Smooth muscle cell (in vitro differentiated cells): Measurements from ENCODE around the gene NADK2. TPM values are rescaled to one million over a fixed set of nuclear protein-coding genes. Genes with fewer than 3 reads are reported as not detected.

Experiments
- DNase-seq: peaks from one replicate; lab custom pipeline; 2025; ENCODE audit not compliant: unreplicated experiment; lab: John Stamatoyannopoulos, UW
- H2AFZ ChIP-seq: fragments of 200-600 bp; sonication (generic); 2 replicates; pipeline ENCODE4 v1.6.0; 2016; ENCODE audit warnings: antibody characterized with exemption, low read depth, mild to moderate bottlenecking
- H3F3A ChIP-seq: fragments of 200-600 bp; sonication (generic); 2 replicates; pipeline ENCODE4 v1.6.0; 2017; ENCODE audit warnings: antibody characterized with exemption, low read depth
- H3K27ac ChIP-seq: fragments of 200-600 bp; sonication (generic); 2 replicates; pipeline ENCODE4 v1.5.1; 2016; ENCODE audit warnings: low read depth, mild to moderate bottlenecking
- H3K27me3 ChIP-seq: fragments of 200-600 bp; sonication (generic); 2 replicates; pipeline ENCODE4 v1.6.1; 2016; ENCODE audit warnings: low read depth, mild to moderate bottlenecking
- H3K36me3 ChIP-seq: fragments of 200-600 bp; sonication (generic); 2 replicates; pipeline ENCODE4 v1.5.1; 2016; ENCODE audit warnings: low read depth
- H3K4me1 ChIP-seq: fragments of 200-600 bp; sonication (generic); 2 replicates; pipeline ENCODE4 v1.5.1; 2016; ENCODE audit warnings: low read depth
- H3K4me2 ChIP-seq: fragments of 200-600 bp; sonication (generic); 2 replicates; pipeline ENCODE4 v1.6.0; 2016; ENCODE audit warnings: mild to moderate bottlenecking
- H3K4me3 ChIP-seq: fragments of 200-600 bp; sonication (generic); 2 replicates; pipeline ENCODE4 v1.5.1; 2016; ENCODE audit warnings: mild to moderate bottlenecking
- H3K79me2 ChIP-seq: fragments of 200-600 bp; sonication (generic); 2 replicates; pipeline ENCODE4 v1.6.0; 2016; ENCODE audit warnings: low read depth, mild to moderate bottlenecking
- H3K9ac ChIP-seq: fragments of 200-600 bp; sonication (generic); 2 replicates; pipeline ENCODE4 v1.6.0; 2016; ENCODE audit warnings: low read depth
- H3K9me3 ChIP-seq: fragments of 200-600 bp; sonication (generic); replicated peaks from 2 replicates; pipeline ENCODE4 v1.5.1; 2016; ENCODE audit warnings: low read depth
- H4K20me1 ChIP-seq: fragments of 200-600 bp; sonication (generic); 2 replicates; pipeline ENCODE4 v1.6.0; 2016; ENCODE audit warnings: low read depth
- WGBS: methylation state at CpG from one replicate; pipeline ENCODE4 v1.1.7; 2016; ENCODE audit warnings: low lambda C conversion rate; 5-methylcytosine and 5-hydroxymethylcytosine counted together
- polyA plus RNA-seq: library from polyadenylated mRNA; unstranded; fragments of >200 nt; fragmentation: Nextera tagmentation; extraction: Ambion mirVana; gene quantifications from 2 replicates; pipeline ENCODE4 v1.2.1, GENCODE V29; 2016
- total RNA-seq: library from RNA; depleted of rRNA; stranded (reverse); fragments of >200 nt; gene quantifications from 2 replicates; pipeline ENCODE4 v1.2.3, GENCODE V29; 2014
- TF ChIP-seq, protein P1 (sequence below): fragments of 200-600 bp; sonication (generic); IDR thresholded peaks from 2 replicates; pipeline ENCODE4 v1.5.1; 2017; ENCODE audit warnings: borderline replicate concordance, mild to moderate bottlenecking, antibody characterized with exemption; ENCODE audit not compliant: insufficient read depth, poor library complexity, severe bottlenecking

The NADK2 gene
- total and polyA plus RNA-seq, 2 experiments from 2014 or later, result 26.7 to 27.2 TPM

- H3K79me2 ChIP-seq, result no peaks in the 10 kb centered on the region
- H3K36me3 ChIP-seq, result peaks cover 1% of the 10 kb centered on the region
- TF ChIP-seq, protein P1, sequence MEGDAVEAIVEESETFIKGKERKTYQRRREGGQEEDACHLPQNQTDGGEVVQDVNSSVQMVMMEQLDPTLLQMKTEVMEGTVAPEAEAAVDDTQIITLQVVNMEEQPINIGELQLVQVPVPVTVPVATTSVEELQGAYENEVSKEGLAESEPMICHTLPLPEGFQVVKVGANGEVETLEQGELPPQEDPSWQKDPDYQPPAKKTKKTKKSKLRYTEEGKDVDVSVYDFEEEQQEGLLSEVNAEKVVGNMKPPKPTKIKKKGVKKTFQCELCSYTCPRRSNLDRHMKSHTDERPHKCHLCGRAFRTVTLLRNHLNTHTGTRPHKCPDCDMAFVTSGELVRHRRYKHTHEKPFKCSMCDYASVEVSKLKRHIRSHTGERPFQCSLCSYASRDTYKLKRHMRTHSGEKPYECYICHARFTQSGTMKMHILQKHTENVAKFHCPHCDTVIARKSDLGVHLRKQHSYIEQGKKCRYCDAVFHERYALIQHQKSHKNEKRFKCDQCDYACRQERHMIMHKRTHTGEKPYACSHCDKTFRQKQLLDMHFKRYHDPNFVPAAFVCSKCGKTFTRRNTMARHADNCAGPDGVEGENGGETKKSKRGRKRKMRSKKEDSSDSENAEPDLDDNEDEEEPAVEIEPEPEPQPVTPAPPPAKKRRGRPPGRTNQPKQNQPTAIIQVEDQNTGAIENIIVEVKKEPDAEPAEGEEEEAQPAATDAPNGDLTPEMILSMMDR, result peak; percentile 52
- H4K20me1 ChIP-seq, result no peaks in the 10 kb centered on the region
- H3K4me1 ChIP-seq, result peaks cover 10% of the 10 kb centered on the region
- H3K27ac ChIP-seq, result no peak overlapping the region
- no peak overlapping the region for H3K4me3 ChIP-seq
- no peak for DNase-seq
- no peaks in the 10 kb centered on the region for H3K27me3 ChIP-seq
- H2AFZ ChIP-seq, result no peak overlapping the region
- no peak overlapping the region for H3K9ac ChIP-seq
- no peaks in the 10 kb centered on the region for H3K9me3 ChIP-seq
- no peaks in the 10 kb centered on the region for H3F3A ChIP-seq
- H3K4me2 ChIP-seq, result no peak overlapping the region
- 86% methylated on average over 2 of the region's 2 CpGs for WGBS
Observed at GRCh38 chr5:36177715-36178523, 63.8 kb downstream of the NADK2 start.

GRCh38 chr5:36177154-36177553, 64.6 kb downstream of the NADK2 start:
- no peaks in the 10 kb centered on the region for H4K20me1 ChIP-seq
- H3K36me3 ChIP-seq, result peaks cover 9% of the 10 kb centered on the region
- H3K9me3 ChIP-seq, result no peaks in the 10 kb centered on the region
- H3K9ac ChIP-seq, result no peak overlapping the region
- H3K4me2 ChIP-seq, result no peak overlapping the region
- H3K4me3 ChIP-seq, result no peak overlapping the region
- no peak for DNase-seq
- H3K27ac ChIP-seq, result no peak overlapping the region
- WGBS, result 99% methylated on average over 2 of the region's 2 CpGs
- peaks cover 10% of the 10 kb centered on the region for H3K4me1 ChIP-seq
- no peaks in the 10 kb centered on the region for H3K27me3 ChIP-seq
- H3F3A ChIP-seq, result no peaks in the 10 kb centered on the region
- TF ChIP-seq, protein P1, result no peak
- H2AFZ ChIP-seq, result no peak overlapping the region
- H3K79me2 ChIP-seq, result no peaks in the 10 kb centered on the region

DNA sequence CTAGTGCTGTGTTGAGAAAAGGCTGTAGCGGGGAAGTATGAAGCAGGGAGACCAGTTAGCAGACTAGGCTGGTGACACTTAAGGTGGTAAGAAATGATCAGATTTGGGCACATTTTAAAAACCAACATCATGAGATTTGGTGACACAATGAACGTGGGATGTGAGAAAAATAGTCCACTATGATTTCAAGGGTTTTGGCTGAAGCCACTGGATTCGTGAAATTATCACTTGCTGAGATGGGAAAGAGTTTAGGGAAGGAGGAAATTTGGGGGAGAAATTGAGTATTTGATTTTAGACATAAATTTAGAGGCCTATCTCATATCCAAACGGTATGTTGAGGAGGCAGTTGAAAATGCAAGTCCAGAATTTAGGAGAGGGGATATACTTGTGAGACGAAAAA, 66.7 kb downstream of the NADK2 start:
- TF ChIP-seq, protein P1, result no peak
- no peaks in the 10 kb centered on the region for H3F3A ChIP-seq
- no peak overlapping the region for H3K27ac ChIP-seq
- H4K20me1 ChIP-seq, result no peaks in the 10 kb centered on the region
- no peaks in the 10 kb centered on the region for H3K79me2 ChIP-seq
- peaks cover 15% of the 10 kb centered on the region for H3K36me3 ChIP-seq
- no peak overlapping the region for H3K9ac ChIP-seq
- H3K4me1 ChIP-seq, result peaks cover 10% of the 10 kb centered on the region
- no peak overlapping the region for H2AFZ ChIP-seq
- WGBS, result 98% methylated on average over 5 of the region's 5 CpGs
- H3K4me3 ChIP-seq, result no peak overlapping the region
- H3K4me2 ChIP-seq, result no peak overlapping the region
- no peak for DNase-seq
- no peaks in the 10 kb centered on the region for H3K9me3 ChIP-seq
- H3K27me3 ChIP-seq, result no peaks in the 10 kb centered on the region

DNA sequence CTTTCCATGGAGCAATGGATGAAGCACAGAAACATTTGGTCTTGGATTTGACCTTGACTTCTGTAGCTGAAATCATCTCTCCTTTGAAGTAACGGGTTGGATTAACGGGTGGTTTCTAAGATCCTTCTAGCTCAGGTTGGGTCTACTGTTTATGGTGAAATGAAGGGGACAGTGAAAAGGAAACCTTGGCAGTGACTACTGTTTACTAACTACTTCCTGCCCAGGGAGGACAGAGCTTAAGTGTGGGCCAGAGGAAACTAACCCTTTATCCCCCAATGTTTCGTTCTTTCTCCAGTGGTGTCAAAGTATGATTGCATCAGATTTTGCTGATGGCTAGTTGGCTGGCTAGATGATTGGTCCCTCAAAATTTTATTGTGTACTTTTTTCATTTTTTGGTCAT, 67.6 kb downstream of the NADK2 start:
- no peak for DNase-seq
- Histone ChIP-seq H3K27me3 (no peaks in the 10 kb centered on the region), H3K27ac (no peak overlapping the region), H2AFZ (no peak overlapping the region), H3F3A (no peaks in the 10 kb centered on the region), H3K9me3 (no peaks in the 10 kb centered on the region), H3K4me2 (no peak overlapping the region), H3K4me3 (no peak overlapping the region), H3K36me3 (peaks cover 15% of the 10 kb centered on the region), H4K20me1 (no peaks in the 10 kb centered on the region), H3K4me1 (peaks cover 10% of the 10 kb centered on the region), H3K9ac (no peak overlapping the region), H3K79me2 (no peaks in the 10 kb centered on the region)
- WGBS, result 92% methylated on average over 3 of the region's 3 CpGs
- TF ChIP-seq, protein P1, result no peak
